GM12878 (cell line): ENCODE results near the gene WDR93. TPM values are rescaled to one million over a fixed set of nuclear protein-coding genes. Genes with fewer than 3 reads are reported as not detected.

Experiments used
- ATAC-seq: fragments of 200-7000 bp; cut with Tn5 transposase; 3 replicates; pipeline ENCODE4 v1.9.1; 2020; ENCODE audit warnings: mild to moderate bottlenecking, moderate library complexity
- BruUV-seq: library from RNA; stranded (reverse); fragments of 400-500 nt; replicated peaks from 2 replicates; lab custom pipeline; 2021; lab: Mats Ljungman, UMichigan
- CTCF ChIA-PET: fragments of 300-600 bp; sonication (Branson Sonifier 250); formaldehyde crosslinking; extraction: SDS; loops from one replicate; lab custom pipeline; 2021; ENCODE audit warnings: inconsistent platforms; lab: Yijun Ruan, JAX
- POLR2A ChIA-PET: fragments of 350-600 bp; formaldehyde crosslinking; extraction: SDS; loops from one replicate; lab custom pipeline; 2021; ENCODE audit warnings: inconsistent platforms; lab: Charles Lee
- RAD21 ChIA-PET: fragments of 300-600 bp; sonication (Branson Sonifier 250); formaldehyde crosslinking; loops from one replicate; lab custom pipeline; 2023; ENCODE audit warnings: antibody characterized with exemption; ENCODE audit not compliant: unreplicated experiment; lab: Charles Lee
- SMC1A ChIA-PET: fragments of 300-600 bp; sonication (Branson Sonifier 250); formaldehyde crosslinking; loops from one replicate; lab custom pipeline; 2023; ENCODE audit not compliant: unreplicated experiment, uncharacterized antibody; lab: Charles Lee
- DNase-seq: peaks from one replicate; pipeline ENCODE4 v3.0.0-alpha.2; 2011; ENCODE audit warnings: low read depth, low spot score
- FAIRE-seq: peaks from 3 replicates; lab custom pipeline; 2011; peaks lifted over from hg19 to GRCh38; lab: Jason Lieb, UNC
- H2AFZ ChIP-seq: 2 replicates; pipeline ENCODE4 v1.6.0; 2011; ENCODE audit warnings: low read depth, low read length, control low read depth; ENCODE audit not compliant: control insufficient read depth
- H3K27ac ChIP-seq: 2 replicates; pipeline ENCODE4 v1.5.1; 2011; ENCODE audit warnings: control low read depth; ENCODE audit not compliant: control insufficient read depth, insufficient read depth
- H3K27me3 ChIP-seq, 2 experiments: replicated peaks in 1 of 2; 2 replicates each; pipeline versions ENCODE4 v1.6.0 to v1.6.1; 2011; ENCODE audit warnings: low read length in 1 of 2; ENCODE audit not compliant: control insufficient read depth in 2 of 2, insufficient read depth in 2 of 2
- H3K36me3 ChIP-seq, 2 experiments: 2 replicates each; pipeline ENCODE4 v1.5.1; 2011; ENCODE audit warnings: low read length in 1 of 2; ENCODE audit not compliant: control insufficient read depth in 2 of 2, insufficient read depth in 2 of 2
- H3K4me1 ChIP-seq: 2 replicates; pipeline ENCODE4 v1.6.1; 2011; ENCODE audit warnings: mild to moderate bottlenecking, low read length, moderate library complexity, mixed read lengths; ENCODE audit not compliant: control insufficient read depth, insufficient read depth
- H3K4me2 ChIP-seq: 2 replicates; pipeline ENCODE4 v1.6.0; 2011; ENCODE audit warnings: control low read depth; ENCODE audit not compliant: control insufficient read depth, insufficient read depth
- H3K4me3 ChIP-seq: fragments of 200-600 bp; sonication (generic); 2 replicates; pipeline ENCODE4 v1.5.1; 2016
- H3K79me2 ChIP-seq: 2 replicates; pipeline ENCODE4 v1.6.0; 2011; ENCODE audit warnings: low read length; ENCODE audit not compliant: control insufficient read depth, insufficient read depth
- H3K9ac ChIP-seq: 2 replicates; pipeline ENCODE4 v1.8.0; 2011; ENCODE audit warnings: low read length, control low read depth, mixed read lengths; ENCODE audit not compliant: control insufficient read depth, insufficient read depth
- H3K9me3 ChIP-seq: replicated peaks from 3 replicates; pipeline ENCODE4 v1.5.1; 2011; ENCODE audit warnings: mild to moderate bottlenecking, low read length; ENCODE audit not compliant: control insufficient read depth, insufficient read depth
- H4K20me1 ChIP-seq: 2 replicates; pipeline ENCODE4 v1.6.0; 2011; ENCODE audit not compliant: control insufficient read depth, insufficient read depth
- CHD1 ChIP-seq: IDR thresholded peaks from 2 replicates; pipeline ENCODE4 v1.6.1; 2012; ENCODE audit warnings: low read depth, low read length, improper control_type of control experiment
- EZH2 ChIP-seq: IDR thresholded peaks from 2 replicates; pipeline ENCODE4 v1.6.1; 2012; ENCODE audit warnings: low read depth, mild to moderate bottlenecking, control low read depth, inconsistent platforms, low read length, borderline replicate concordance; ENCODE audit not compliant: control insufficient read depth
- JUND ChIP-seq: IDR thresholded peaks from 2 replicates; pipeline ENCODE4 v1.6.1; 2012; ENCODE audit warnings: low read depth, mild to moderate bottlenecking, low read length, improper control_type of control experiment, moderate library complexity
- MTA2 ChIP-seq: fragments of 450-650 bp; IDR thresholded peaks from 2 replicates; pipeline ENCODE4 v1.6.1; 2016; ENCODE audit warnings: low read depth, mild to moderate bottlenecking, moderate library complexity
- NBN ChIP-seq: fragments of 450-650 bp; IDR thresholded peaks from 2 replicates; pipeline ENCODE4 v1.6.1; 2016
- PAX8 ChIP-seq: fragments of 450-650 bp; IDR thresholded peaks from 2 replicates; pipeline ENCODE4 v1.6.1; 2017; ENCODE audit warnings: mild to moderate bottlenecking, moderate library complexity
- POLR2A ChIP-seq: IDR thresholded peaks from 2 replicates; pipeline ENCODE4 v1.6.1; 2011; ENCODE audit warnings: low read depth, mild to moderate bottlenecking, low read length
- RELA ChIP-seq: fragments of 450-650 bp; IDR thresholded peaks from 2 replicates; pipeline ENCODE4 v1.8.0; 2014; ENCODE audit warnings: borderline replicate concordance; ENCODE audit not compliant: partially characterized antibody
- SIN3A ChIP-seq: IDR thresholded peaks from 2 replicates; pipeline ENCODE4 v1.6.1; 2012; ENCODE audit warnings: low read depth, low read length, improper control_type of control experiment
- STAT3 ChIP-seq: IDR thresholded peaks from 2 replicates; pipeline ENCODE4 v1.6.1; 2011; ENCODE audit warnings: low read depth, low read length, improper control_type of control experiment
- SUPT20H ChIP-seq: IDR thresholded peaks from 2 replicates; pipeline ENCODE4 v1.6.1; 2011; ENCODE audit warnings: low read depth, mild to moderate bottlenecking, low read length, moderate library complexity, borderline replicate concordance; ENCODE audit not compliant: control insufficient read depth
- TCF7 ChIP-seq: IDR thresholded peaks from 2 replicates; pipeline ENCODE4 v1.6.1; 2014; ENCODE audit warnings: antibody characterized with exemption, borderline replicate concordance
- ZSCAN29 ChIP-seq: fragments of 450-650 bp; IDR thresholded peaks from 2 replicates; pipeline ENCODE4 v1.6.1; 2017; ENCODE audit warnings: mild to moderate bottlenecking, moderate library complexity
- in situ Hi-C: fragments of 300-500 bp; cut with MboI; formaldehyde crosslinking; loops from 9 replicates; pipeline ENCODE4 v1.14.3; 2018; ENCODE audit warnings: mixed read lengths
- intact Hi-C: fragments of 100-400 bp; cut with micrococcal nuclease; formaldehyde crosslinking; loops from one replicate; pipeline ENCODE4 v1.14.2; 2022; ENCODE audit not compliant: unreplicated experiment
- polyA plus RNA-seq, 11 experiments: library from polyadenylated mRNA; depleted of rRNA in 4 of 11; unstranded in 6 of 11; stranded (reverse) in 5 of 11; fragments of >200 nt; fragmentation: Nextera tagmentation in 4 of 11; fragmentation: Illumina TruSeq in 1 of 11; extraction: Ambion mirVana in 4 of 11; extraction: Trizol in 1 of 11; gene quantifications; 1 replicate in 1 of 11; 2 replicates in 10 of 11; pipeline versions ENCODE4 v1.2.1 to v1.2.3, GENCODE V29; 2011 to 2016; ENCODE audit warnings: inconsistent platforms in 2 of 11, missing spikeins in 2 of 11, low read depth in 1 of 11
- total RNA-seq, 4 experiments: library from RNA; depleted of rRNA in 3 of 4; stranded (reverse); fragments of >200 nt in 3 of 4; fragmentation: Illumina TruSeq in 1 of 4; extraction: Trizol in 1 of 4; gene quantifications; 2 replicates each; pipeline versions ENCODE4 v1.2.1 to v1.2.3, GENCODE V29; 2013 to 2021
- TF ChIP-seq, protein P1 (sequence below): IDR thresholded peaks from 2 replicates; pipeline ENCODE4 v1.6.1; 2011; ENCODE audit warnings: low read depth, mild to moderate bottlenecking, low read length, moderate library complexity, borderline replicate concordance; ENCODE audit errors: extremely low read depth
- TF ChIP-seq, protein P2 (sequence below): fragments of 450-650 bp; formaldehyde crosslinking; IDR thresholded peaks from 2 replicates; pipeline ENCODE4 v1.5.0; 2022; ENCODE audit warnings: mild to moderate bottlenecking, missing genetic modification characterization
- TF ChIP-seq, protein P3 (sequence below): fragments of 450-650 bp; conservative IDR thresholded peaks from 2 replicates; pipeline ENCODE4 v1.6.1; 2017; ENCODE audit warnings: mild to moderate bottlenecking, moderate library complexity
- TF ChIP-seq, protein P4 (sequence below): fragments of 450-650 bp; IDR thresholded peaks from 2 replicates; pipeline ENCODE4 v1.6.1; 2017; ENCODE audit warnings: mild to moderate bottlenecking

Gene WDR93
- total and polyA plus RNA-seq, 10 of the 15 experiments (the other 5 are each of a cell fraction or from before 2014, with no cell fraction given): not detected

DNA sequence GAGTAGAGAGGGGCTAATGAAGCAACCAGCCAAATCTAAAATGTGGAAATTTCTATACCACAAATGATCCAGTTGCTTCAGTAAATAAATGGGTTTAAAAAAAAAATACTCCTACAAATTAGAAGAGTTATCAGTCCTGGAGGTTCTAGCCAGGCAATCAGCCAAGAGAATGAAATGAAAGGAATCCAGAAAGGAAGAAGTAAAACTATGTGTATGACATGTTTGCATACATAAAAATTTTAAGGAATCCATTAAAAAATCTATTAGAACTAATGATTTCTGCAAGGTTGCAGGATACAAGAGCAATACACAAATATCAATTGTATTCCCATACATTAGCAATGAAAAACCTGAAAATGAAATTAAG lies 95.1 kb downstream of the WDR93 start:
- Histone ChIP-seq H2AFZ (no peak overlapping the region), H3K27me3 (no peaks in the 10 kb centered on the region), H3K9ac (no peak overlapping the region), H3K79me2 (no peaks in the 10 kb centered on the region), H3K9me3 (peaks cover 2% of the 10 kb centered on the region; the same call in 2 of the 3 replicates), H4K20me1 (no peaks in the 10 kb centered on the region), H3K4me2 (no peak overlapping the region), H3K27ac (no peak overlapping the region), H3K4me3 (no peak overlapping the region), H3K36me3 (no peaks in the 10 kb centered on the region), H3K4me1 (peaks cover 17% of the 10 kb centered on the region)
- SMC1A ChIA-PET: no interaction called here
- DNase-seq (no peak), ATAC-seq (no peak), FAIRE-seq (no peak)
- intact Hi-C loops: no loop called here
- no TSS peak for BruUV-seq
- no peak for TF ChIP-seq PAX8
- no peak for TF ChIP-seq NBN
- TF ChIP-seq MTA2: no peak
- TF ChIP-seq, protein P1, sequence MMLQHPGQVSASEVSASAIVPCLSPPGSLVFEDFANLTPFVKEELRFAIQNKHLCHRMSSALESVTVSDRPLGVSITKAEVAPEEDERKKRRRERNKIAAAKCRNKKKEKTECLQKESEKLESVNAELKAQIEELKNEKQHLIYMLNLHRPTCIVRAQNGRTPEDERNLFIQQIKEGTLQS: no peak
- no peak for TF ChIP-seq SUPT20H
- TF ChIP-seq RELA: no peak
- TF ChIP-seq TCF7: no peak
- TF ChIP-seq JUND: no peak
- TF ChIP-seq, protein P2, sequence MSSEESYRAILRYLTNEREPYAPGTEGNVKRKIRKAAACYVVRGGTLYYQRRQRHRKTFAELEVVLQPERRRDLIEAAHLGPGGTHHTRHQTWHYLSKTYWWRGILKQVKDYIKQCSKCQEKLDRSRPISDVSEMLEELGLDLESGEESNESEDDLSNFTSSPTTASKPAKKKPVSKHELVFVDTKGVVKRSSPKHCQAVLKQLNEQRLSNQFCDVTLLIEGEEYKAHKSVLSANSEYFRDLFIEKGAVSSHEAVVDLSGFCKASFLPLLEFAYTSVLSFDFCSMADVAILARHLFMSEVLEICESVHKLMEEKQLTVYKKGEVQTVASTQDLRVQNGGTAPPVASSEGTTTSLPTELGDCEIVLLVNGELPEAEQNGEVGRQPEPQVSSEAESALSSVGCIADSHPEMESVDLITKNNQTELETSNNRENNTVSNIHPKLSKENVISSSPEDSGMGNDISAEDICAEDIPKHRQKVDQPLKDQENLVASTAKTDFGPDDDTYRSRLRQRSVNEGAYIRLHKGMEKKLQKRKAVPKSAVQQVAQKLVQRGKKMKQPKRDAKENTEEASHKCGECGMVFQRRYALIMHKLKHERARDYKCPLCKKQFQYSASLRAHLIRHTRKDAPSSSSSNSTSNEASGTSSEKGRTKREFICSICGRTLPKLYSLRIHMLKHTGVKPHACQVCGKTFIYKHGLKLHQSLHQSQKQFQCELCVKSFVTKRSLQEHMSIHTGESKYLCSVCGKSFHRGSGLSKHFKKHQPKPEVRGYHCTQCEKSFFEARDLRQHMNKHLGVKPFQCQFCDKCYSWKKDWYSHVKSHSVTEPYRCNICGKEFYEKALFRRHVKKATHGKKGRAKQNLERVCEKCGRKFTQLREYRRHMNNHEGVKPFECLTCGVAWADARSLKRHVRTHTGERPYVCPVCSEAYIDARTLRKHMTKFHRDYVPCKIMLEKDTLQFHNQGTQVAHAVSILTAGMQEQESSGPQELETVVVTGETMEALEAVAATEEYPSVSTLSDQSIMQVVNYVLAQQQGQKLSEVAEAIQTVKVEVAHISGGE (CRISPR knock-in tag): no peak
- TF ChIP-seq, protein P3, sequence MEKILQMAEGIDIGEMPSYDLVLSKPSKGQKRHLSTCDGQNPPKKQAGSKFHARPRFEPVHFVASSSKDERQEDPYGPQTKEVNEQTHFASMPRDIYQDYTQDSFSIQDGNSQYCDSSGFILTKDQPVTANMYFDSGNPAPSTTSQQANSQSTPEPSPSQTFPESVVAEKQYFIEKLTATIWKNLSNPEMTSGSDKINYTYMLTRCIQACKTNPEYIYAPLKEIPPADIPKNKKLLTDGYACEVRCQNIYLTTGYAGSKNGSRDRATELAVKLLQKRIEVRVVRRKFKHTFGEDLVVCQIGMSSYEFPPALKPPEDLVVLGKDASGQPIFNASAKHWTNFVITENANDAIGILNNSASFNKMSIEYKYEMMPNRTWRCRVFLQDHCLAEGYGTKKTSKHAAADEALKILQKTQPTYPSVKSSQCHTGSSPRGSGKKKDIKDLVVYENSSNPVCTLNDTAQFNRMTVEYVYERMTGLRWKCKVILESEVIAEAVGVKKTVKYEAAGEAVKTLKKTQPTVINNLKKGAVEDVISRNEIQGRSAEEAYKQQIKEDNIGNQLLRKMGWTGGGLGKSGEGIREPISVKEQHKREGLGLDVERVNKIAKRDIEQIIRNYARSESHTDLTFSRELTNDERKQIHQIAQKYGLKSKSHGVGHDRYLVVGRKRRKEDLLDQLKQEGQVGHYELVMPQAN: no peak
- no peak for TF ChIP-seq STAT3
- no peak for TF ChIP-seq SIN3A
- TF ChIP-seq EZH2: no peak
- no peak for TF ChIP-seq ZSCAN29
- TF ChIP-seq, protein P4, sequence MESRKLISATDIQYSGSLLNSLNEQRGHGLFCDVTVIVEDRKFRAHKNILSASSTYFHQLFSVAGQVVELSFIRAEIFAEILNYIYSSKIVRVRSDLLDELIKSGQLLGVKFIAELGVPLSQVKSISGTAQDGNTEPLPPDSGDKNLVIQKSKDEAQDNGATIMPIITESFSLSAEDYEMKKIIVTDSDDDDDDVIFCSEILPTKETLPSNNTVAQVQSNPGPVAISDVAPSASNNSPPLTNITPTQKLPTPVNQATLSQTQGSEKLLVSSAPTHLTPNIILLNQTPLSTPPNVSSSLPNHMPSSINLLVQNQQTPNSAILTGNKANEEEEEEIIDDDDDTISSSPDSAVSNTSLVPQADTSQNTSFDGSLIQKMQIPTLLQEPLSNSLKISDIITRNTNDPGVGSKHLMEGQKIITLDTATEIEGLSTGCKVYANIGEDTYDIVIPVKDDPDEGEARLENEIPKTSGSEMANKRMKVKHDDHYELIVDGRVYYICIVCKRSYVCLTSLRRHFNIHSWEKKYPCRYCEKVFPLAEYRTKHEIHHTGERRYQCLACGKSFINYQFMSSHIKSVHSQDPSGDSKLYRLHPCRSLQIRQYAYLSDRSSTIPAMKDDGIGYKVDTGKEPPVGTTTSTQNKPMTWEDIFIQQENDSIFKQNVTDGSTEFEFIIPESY: no peak
- no peak for TF ChIP-seq POLR2A
- TF ChIP-seq CHD1: no peak
- in situ Hi-C loops: no loop called here
- CTCF ChIA-PET: interaction anchor here (3.5 kb wide), 1 partner anchor 89 kb away, joined by 27 read pairs; no protein-coding TSS in a partner anchor
- RAD21 ChIA-PET: no interaction called here
- POLR2A ChIA-PET: no interaction called here
